Mesothelial cell of epicardium (in vitro differentiated cells): ENCODE measurements around the gene HOXB3. TPM values are rescaled to one million over a fixed set of nuclear protein-coding genes. Genes with fewer than 3 reads are reported as not detected.

Source experiments
- DNase-seq, 2 experiments: peaks; one replicate each; pipeline ENCODE4 v3.0.0; 2021; ENCODE audit warnings: low spot score in 2 of 2; ENCODE audit not compliant: unreplicated experiment in 2 of 2
- H3K27ac Mint-ChIP-seq: 2 replicates; pipeline ENCODE4 v1.8.0; 2021; ENCODE audit warnings: mixed read lengths
- H3K27me3 Mint-ChIP-seq: 2 replicates; pipeline ENCODE4 v1.8.0; 2021; ENCODE audit warnings: low read depth, mixed read lengths
- H3K36me3 Mint-ChIP-seq: 2 replicates; pipeline ENCODE4 v1.8.0; 2021; ENCODE audit warnings: mixed read lengths
- H3K4me1 Mint-ChIP-seq: 2 replicates; pipeline ENCODE4 v1.8.0; 2021; ENCODE audit warnings: mixed read lengths
- H3K4me3 Mint-ChIP-seq: 2 replicates; pipeline ENCODE4 v1.8.0; 2021; ENCODE audit warnings: mild to moderate bottlenecking, moderate library complexity, mixed read lengths
- H3K9me3 Mint-ChIP-seq: 2 replicates; pipeline ENCODE4 v1.8.0; 2021; ENCODE audit warnings: mixed read lengths
- CTCF ChIP-seq: fragments of 200-600 bp; sonication (generic); IDR thresholded peaks from one replicate; pipeline ENCODE4 v1.5.0; 2021; ENCODE audit warnings: antibody characterized with exemption; ENCODE audit not compliant: unreplicated experiment
- total RNA-seq: library from RNA; stranded (reverse); gene quantifications from 3 replicates; pipeline ENCODE4 v1.2.1, GENCODE V29; 2021

The HOXB3 gene
- total RNA-seq, 1 donor from 2014 or later: 303 TPM

- Mint-ChIP-seq H3K4me1 (peaks cover 83% of the 10 kb centered on the region), H3K36me3 (no peaks in the 10 kb centered on the region), H3K9me3 (no peaks in the 10 kb centered on the region), H3K4me3 (peak overlapping the region; percentile 10), H3K27ac (peak overlapping the region; percentile 77), H3K27me3 (no peaks in the 10 kb centered on the region)
- no peak for DNase-seq
- no peak for TF ChIP-seq CTCF
Observed at GRCh38 chr17:48529683-48530009, 60.4 kb downstream of the HOXB3 start.

GRCh38 chr17:48528936-48529682 lies 60.9 kb downstream of the HOXB3 start:
- Mint-ChIP-seq H3K27me3 (no peaks in the 10 kb centered on the region), H3K4me1 (peaks cover 84% of the 10 kb centered on the region), H3K4me3 (no peak overlapping the region), H3K9me3 (no peaks in the 10 kb centered on the region), H3K27ac (peak overlapping the region; percentile 99), H3K36me3 (no peaks in the 10 kb centered on the region)
- no peak for TF ChIP-seq CTCF
- no peak for DNase-seq

DNA sequence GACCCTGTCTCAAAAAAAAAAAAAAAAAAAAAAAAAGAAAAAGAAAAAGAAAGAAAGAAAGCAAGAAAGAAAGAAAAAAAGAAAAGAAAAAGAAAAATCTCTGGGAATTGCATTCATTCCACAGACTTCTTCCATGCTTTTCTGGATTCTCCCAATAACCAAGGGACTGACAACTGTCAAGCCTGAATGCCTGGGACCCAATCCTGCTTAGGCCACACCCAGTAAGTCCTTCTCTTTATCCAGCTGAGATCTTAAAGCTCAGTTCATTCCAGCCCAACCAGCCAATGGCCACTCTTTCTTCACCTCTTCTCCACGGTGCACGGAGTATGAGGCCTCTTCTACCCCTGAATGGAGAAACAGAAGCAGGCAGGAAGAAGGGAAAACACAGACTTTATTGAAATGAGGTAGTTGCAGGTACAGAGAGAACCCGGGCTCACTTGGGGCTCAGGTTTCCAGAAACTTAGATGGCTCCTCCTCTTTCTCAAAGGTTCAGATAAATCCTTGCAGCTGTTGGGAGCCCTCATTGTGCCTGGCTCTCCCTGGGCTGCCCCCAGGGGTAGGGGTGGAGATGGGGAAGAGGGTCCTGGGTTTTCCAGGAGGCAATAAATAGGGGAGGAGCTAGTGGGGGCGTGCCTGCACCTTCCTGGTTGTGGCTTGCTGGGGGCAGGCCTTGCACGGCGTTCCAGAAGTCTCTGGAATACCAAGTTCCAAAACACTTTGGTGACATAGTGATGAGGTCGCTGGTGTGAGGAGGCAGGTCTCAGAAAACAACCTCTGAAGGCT lies 61.7 kb downstream of the HOXB3 start:
- Mint-ChIP-seq H3K27me3 (no peaks in the 10 kb centered on the region), H3K9me3 (no peaks in the 10 kb centered on the region), H3K4me3 (peak overlapping the region; percentile 70), H3K27ac (peak overlapping the region; percentile 99), H3K36me3 (no peaks in the 10 kb centered on the region), H3K4me1 (peaks cover 87% of the 10 kb centered on the region)
- no peak for TF ChIP-seq CTCF
- DNase-seq: no peak

DNA sequence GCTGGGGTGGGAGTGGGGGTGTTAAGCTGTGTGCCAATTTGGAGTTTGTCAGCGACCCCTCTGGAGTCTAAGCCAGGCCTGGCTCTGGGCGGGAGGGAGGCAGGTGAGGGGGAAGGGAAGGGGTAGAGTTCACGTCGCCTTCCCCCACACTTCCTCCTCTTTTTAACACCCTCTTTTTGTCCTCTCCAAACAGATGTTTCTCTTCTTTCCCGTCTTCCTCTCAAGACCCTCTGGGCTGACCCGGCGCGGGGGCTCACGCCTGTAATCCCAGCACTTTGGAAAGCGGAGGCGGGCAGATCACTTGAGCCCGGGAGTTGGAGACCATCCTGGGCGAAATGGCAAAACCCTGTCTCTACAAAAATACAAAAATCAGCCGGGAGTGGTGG lies 62.5 kb downstream of the HOXB3 start:
- no peaks in the 10 kb centered on the region for H3K9me3 Mint-ChIP-seq
- no peaks in the 10 kb centered on the region for H3K27me3 Mint-ChIP-seq
- no peak for DNase-seq
- H3K4me3 Mint-ChIP-seq: peak overlapping the region; percentile 70
- H3K36me3 Mint-ChIP-seq: no peaks in the 10 kb centered on the region
- H3K4me1 Mint-ChIP-seq: peaks cover 89% of the 10 kb centered on the region
- peak overlapping the region; percentile 99 for H3K27ac Mint-ChIP-seq
- no peak for TF ChIP-seq CTCF

DNA sequence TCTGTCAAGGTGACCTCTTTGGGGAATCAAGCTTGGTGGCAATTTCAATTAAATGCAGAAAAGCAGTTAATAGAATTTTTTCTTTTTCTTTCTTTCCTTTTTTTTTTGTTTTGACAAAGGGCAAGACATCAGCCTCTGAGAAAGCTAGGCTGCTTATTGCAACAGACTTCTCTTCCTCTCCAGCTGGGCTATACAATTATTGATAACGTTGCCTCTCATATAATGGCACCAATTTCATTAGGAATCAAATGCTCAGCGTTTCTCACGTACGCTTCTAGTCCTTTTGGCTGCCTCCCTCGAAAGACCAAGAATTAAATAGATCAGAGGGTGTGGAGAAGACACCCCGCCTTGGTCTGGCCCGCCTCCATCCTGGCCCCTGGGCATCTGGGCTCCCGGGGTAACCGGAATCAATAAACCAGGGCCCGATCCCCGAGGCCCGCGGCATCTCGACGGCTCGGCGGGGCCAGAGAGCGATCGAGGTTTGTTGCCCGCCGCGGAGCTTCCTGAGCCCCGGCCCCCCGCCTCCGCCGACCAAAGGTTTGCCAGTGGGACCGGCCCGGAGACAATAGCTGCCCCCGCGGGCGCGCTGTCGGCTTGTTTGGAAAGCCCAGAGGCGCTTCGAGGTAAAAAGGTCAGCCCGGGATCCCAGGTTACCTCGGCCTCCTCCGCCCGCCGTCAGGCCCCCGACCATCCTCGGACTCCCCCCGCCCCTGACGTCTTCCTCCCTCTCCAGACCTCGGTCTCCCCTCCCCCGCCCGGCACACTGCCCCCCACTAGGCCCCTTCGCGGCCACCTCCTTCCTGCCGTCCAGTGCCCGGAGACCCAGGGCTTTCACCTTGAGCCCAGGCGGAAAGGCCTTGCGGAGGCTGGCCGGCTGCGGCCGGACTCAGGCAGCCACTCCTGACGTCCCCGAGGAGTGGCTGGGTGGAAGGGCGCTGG lies 63.2 kb downstream of the HOXB3 start:
- TF ChIP-seq CTCF: no peak
- no peak for DNase-seq
- peak overlapping the region; percentile 99 for H3K27ac Mint-ChIP-seq
- peaks cover 90% of the 10 kb centered on the region for H3K4me1 Mint-ChIP-seq
- no peaks in the 10 kb centered on the region for H3K9me3 Mint-ChIP-seq
- peak overlapping the region; percentile 70 for H3K4me3 Mint-ChIP-seq
- no peaks in the 10 kb centered on the region for H3K27me3 Mint-ChIP-seq
- H3K36me3 Mint-ChIP-seq: no peaks in the 10 kb centered on the region
